Naive thymus-derived CD8-positive, alpha-beta T cell (primary cell): ENCODE results near the gene CBX5. TPM values are rescaled to one million over a fixed set of nuclear protein-coding genes. Genes with fewer than 3 reads are reported as not detected.
"Not testable (repeated sequence)": the region's sequence is repeated elsewhere in the genome, so short reads cannot be mapped to it uniquely, and the experiment has no call there.

Source experiments
- ATAC-seq, 2 donors: fragments of 150-1000 bp; cut with Tn5 transposase in 1 of 2; sonication (Bioruptor Pico), chemical (Tn5 transposase) in 1 of 2; 1 replicate in 1 of 2; 2 replicates in 1 of 2; pipeline ENCODE4 v1.10.0; 2021; ENCODE audit warnings: mild to moderate bottlenecking in 2 of 2, moderate library complexity in 2 of 2
- POLR2A ChIA-PET: fragments of 350-600 bp; sonication (Branson Sonifier 250); formaldehyde crosslinking; loops from one replicate; lab custom pipeline; 2021; ENCODE audit warnings: antibody characterized with exemption; lab: Charles Lee
- DNase-seq, 10 donors: peaks; one replicate each; pipeline versions ENCODE4 v3.0.0 to v3.0.0-alpha.2; 2020 to 2022
- H3K27ac Mint-ChIP-seq, 10 donors: one replicate each; pipeline ENCODE4 v1.8.0; 2020 to 2022; ENCODE audit warnings: mild to moderate bottlenecking in 10 of 10, mixed read lengths in 10 of 10, moderate library complexity in 4 of 10, inconsistent platforms in 1 of 10
- H3K27me3 Mint-ChIP-seq, 5 donors: one replicate each; pipeline ENCODE4 v1.8.0; 2021 to 2022; ENCODE audit warnings: mixed read lengths in 5 of 5
- H3K36me3 Mint-ChIP-seq, 3 donors: one replicate each; pipeline ENCODE4 v1.8.0; 2020 to 2022; ENCODE audit warnings: mixed read lengths in 3 of 3, mild to moderate bottlenecking in 2 of 3, inconsistent platforms in 1 of 3
- H3K4me1 Mint-ChIP-seq, 4 donors: one replicate each; pipeline ENCODE4 v1.8.0; 2021 to 2022; ENCODE audit warnings: mixed read lengths in 4 of 4
- H3K4me3 Mint-ChIP-seq, 10 donors: one replicate each; pipeline ENCODE4 v1.8.0; 2020 to 2022; ENCODE audit warnings: mild to moderate bottlenecking in 10 of 10, mixed read lengths in 10 of 10, moderate library complexity in 6 of 10, inconsistent platforms in 1 of 10
- H3K9me3 Mint-ChIP-seq, 9 donors: one replicate each; pipeline ENCODE4 v1.8.0; 2020 to 2022; ENCODE audit warnings: mixed read lengths in 9 of 9, mild to moderate bottlenecking in 3 of 9, inconsistent platforms in 1 of 9, moderate library complexity in 1 of 9
- polyA plus RNA-seq, 3 donors: library from polyadenylated mRNA; unstranded; fragments of 300-500 nt; fragmentation: Illumina TruSeq; gene quantifications; one replicate each; pipeline ENCODE4 v1.2.3, GENCODE V29; 2021
- total RNA-seq, 8 experiments: library from RNA in 2 of 8; stranded (reverse) in 2 of 8; gene quantifications; one replicate each; pipeline ENCODE4 v1.2.3 and lab custom pipeline; 2021 to 2026

Gene CBX5
- total and polyA plus RNA-seq, 5 experiments from 2014 or later = 23.7 to 70.5 (median 34.4) TPM

- Mint-ChIP-seq H3K4me3 (no peak overlapping the region), H3K27me3 (peaks cover 0 to 5% (median 0%) of the 10 kb centered on the region in 5 donors), H3K27ac (no peak overlapping the region), H3K4me1 (peaks cover 0 to 17% (median 2%) of the 10 kb centered on the region in 4 donors), H3K36me3 (peaks cover 0 to 3% (median 2%) of the 10 kb centered on the region in 3 donors), H3K9me3 (no peaks in the 10 kb centered on the region)
- DNase-seq (no peak), ATAC-seq (no peak)
- POLR2A ChIA-PET = interaction anchor here (1.0 to 6.0 kb wide), 6 partner anchors 9 to 76 kb away, joined by 3 to 38 read pairs (median 7); partner anchors contain the start of genes CBX5, COPZ1 and HNRNPA1
These were observed 12.4 kb upstream of the CBX5 start for GRCh38 chr12:54292083-54292930.

GRCh38 chr12:54287261-54288157 lies 7.6 kb upstream of the CBX5 start:
- POLR2A ChIA-PET = interaction anchor here (0.7 to 1.3 kb wide), 4 partner anchors 8 to 71 kb away, joined by 3 to 4 read pairs (median 3); partner anchors contain the start of gene CBX5
- peak in 1 of 2 donors; percentile 12 for ATAC-seq
- no peak for DNase-seq
- Mint-ChIP-seq H3K27ac (peak overlapping the region in 3 of 10 donors; percentile 11 to 76 (median 37)), H3K4me1 (peaks cover 19 to 56% (median 43%) of the 10 kb centered on the region in 4 donors), H3K27me3 (no peaks in the 10 kb centered on the region), H3K9me3 (no peaks in the 10 kb centered on the region), H3K36me3 (peaks cover 3 to 36% (median 13%) of the 10 kb centered on the region in 3 donors), H3K4me3 (no peak overlapping the region)

- Mint-ChIP-seq H3K4me1 (peaks cover 21 to 67% (median 54%) of the 10 kb centered on the region in 4 donors), H3K36me3 (peaks cover 3 to 48% (median 17%) of the 10 kb centered on the region in 3 donors), H3K27me3 (no peaks in the 10 kb centered on the region), H3K9me3 (no peaks in the 10 kb centered on the region), H3K4me3 (peak overlapping the region in 7 of 10 donors; percentile 7 to 72 (median 38)), H3K27ac (peak overlapping the region in 7 of 10 donors; percentile 5 to 91 (median 73))
- no peak for DNase-seq
- POLR2A ChIA-PET = interaction anchor here (0.5 to 1.3 kb wide), 4 partner anchors 13 to 73 kb away, joined by 3 to 4 read pairs (median 3); no protein-coding TSS in a partner anchor
- ATAC-seq = peak in 1 of 2 donors; percentile 2
These were observed 6.4 kb upstream of the CBX5 start for GRCh38 chr12:54286042-54287030.

GRCh38 chr12:54285150-54286041 lies 5.5 kb upstream of the CBX5 start:
- ATAC-seq = no peak
- peak overlapping the region in 7 of 10 donors; percentile 7 to 91 (median 73) for H3K27ac Mint-ChIP-seq

DNA sequence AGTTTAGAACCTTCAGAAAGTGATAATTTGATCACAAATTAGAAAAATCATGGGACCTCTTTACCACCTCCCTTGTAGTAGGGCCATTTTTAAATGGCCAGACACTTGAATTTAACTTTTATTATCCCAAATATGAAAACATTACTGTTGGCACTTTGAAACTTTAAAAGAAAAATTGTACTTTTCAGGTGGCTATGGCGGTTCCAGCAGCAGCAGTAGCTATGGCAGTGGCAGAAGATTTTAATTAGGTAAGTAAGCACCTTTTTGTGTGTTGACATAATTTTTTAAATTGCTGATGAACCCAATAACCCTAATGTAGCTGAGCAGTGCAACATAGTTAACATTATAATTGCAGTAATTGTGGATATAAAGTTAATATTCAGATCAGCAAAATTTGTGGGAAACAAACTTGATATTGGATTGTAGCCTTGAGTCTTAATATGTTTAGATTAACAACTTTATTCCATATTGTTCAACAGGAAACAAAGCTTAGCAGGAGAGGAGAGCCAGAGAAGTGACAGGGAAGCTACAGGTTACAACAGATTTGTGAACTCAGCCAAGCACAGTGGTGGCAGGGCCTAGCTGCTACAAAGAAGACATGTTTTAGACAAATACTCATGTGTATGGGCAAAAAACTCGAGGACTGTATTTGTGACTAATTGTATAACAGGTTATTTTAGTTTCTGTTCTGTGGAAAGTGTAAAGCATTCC lies 4.3 kb upstream of the CBX5 start:
- peak overlapping the region in 6 of 10 donors; percentile 38 to 85 (median 58) for H3K27ac Mint-ChIP-seq
- H3K36me3 Mint-ChIP-seq = peaks cover under 1 to 50% (median 17%) of the 10 kb centered on the region in 3 donors
- POLR2A ChIA-PET = interaction anchor here (0.5 to 1.4 kb wide), 6 partner anchors 8 to 118 kb away, joined by 3 to 5 read pairs (median 4); no protein-coding TSS in a partner anchor
- H3K9me3 Mint-ChIP-seq, DNase-seq, H3K27me3 Mint-ChIP-seq, ATAC-seq: not testable (repeated sequence)
- peak overlapping the region in 3 of 10 donors; percentile 38 to 64 (median 60) for H3K4me3 Mint-ChIP-seq
- H3K4me1 Mint-ChIP-seq = peaks cover 21 to 64% (median 55%) of the 10 kb centered on the region in 4 donors

More at GRCh38 chr12:54285150-54286041, 5.5 kb upstream of the CBX5 start:
- Mint-ChIP-seq H3K4me3 (peak overlapping the region in 8 of 10 donors; percentile 7 to 72 (median 56)), H3K4me1 (peaks cover 21 to 69% (median 55%) of the 10 kb centered on the region in 4 donors), H3K36me3 (peaks cover 3 to 50% (median 17%) of the 10 kb centered on the region in 3 donors), H3K9me3 (no peaks in the 10 kb centered on the region), H3K27me3 (no peaks in the 10 kb centered on the region)
- DNase-seq = no peak
- POLR2A ChIA-PET = interaction anchor here (0.5 to 0.6 kb wide), 2 partner anchors 20 to 68 kb away, joined by 3 read pairs; no protein-coding TSS in a partner anchor

GRCh38 chr12:54282949-54283593 lies 3.1 kb upstream of the CBX5 start:
- Mint-ChIP-seq H3K36me3 (peaks cover 2 to 48% (median 17%) of the 10 kb centered on the region in 3 donors), H3K27me3 (no peaks in the 10 kb centered on the region), H3K4me1 (peaks cover 25 to 61% (median 59%) of the 10 kb centered on the region in 4 donors), H3K27ac (peak overlapping the region in 1 of 10 donors; percentile 80), H3K9me3 (no peaks in the 10 kb centered on the region), H3K4me3 (no peak overlapping the region)
- POLR2A ChIA-PET = interaction anchor here (0.9 to 1.4 kb wide), 4 partner anchors 9 to 32 kb away, joined by 3 to 5 read pairs (median 4); no protein-coding TSS in a partner anchor
- peak in 1 of 10 donors; percentile 19 for DNase-seq
- ATAC-seq = no peak

- DNase-seq, ATAC-seq, H3K9me3 Mint-ChIP-seq, H3K27ac Mint-ChIP-seq, H3K4me3 Mint-ChIP-seq, H3K27me3 Mint-ChIP-seq: not testable (repeated sequence)
- POLR2A ChIA-PET = interaction anchor here (0.6 to 3.6 kb wide), 11 partner anchors 8 to 81 kb away, joined by 3 to 38 read pairs (median 8); partner anchors contain the start of gene COPZ1
- Mint-ChIP-seq H3K4me1 (peaks cover 27 to 68% (median 55%) of the 10 kb centered on the region in 4 donors), H3K36me3 (peaks cover 6 to 45% (median 17%) of the 10 kb centered on the region in 3 donors)
These were observed 1.8 kb upstream of the CBX5 start for GRCh38 chr12:54281694-54282093.

- Mint-ChIP-seq H3K4me1 (peaks cover 28 to 69% (median 56%) of the 10 kb centered on the region in 4 donors), H3K36me3 (peaks cover 7 to 41% (median 17%) of the 10 kb centered on the region in 3 donors)
- not testable (repeated sequence) for H3K27me3 Mint-ChIP-seq, H3K9me3 Mint-ChIP-seq, DNase-seq, H3K4me3 Mint-ChIP-seq, H3K27ac Mint-ChIP-seq, ATAC-seq
- POLR2A ChIA-PET = interaction anchor here (0.6 to 3.6 kb wide), 11 partner anchors 8 to 82 kb away, joined by 3 to 38 read pairs (median 8); partner anchors contain the start of gene COPZ1
These were observed 1.3 kb upstream of the CBX5 start for GRCh38 chr12:54281261-54281638.
